GM18867 (cell line): ENCODE data around the gene NEK10.
"Not testable (repeated sequence)": the region's sequence is repeated elsewhere in the genome, so short reads cannot be mapped to it uniquely, and the experiment has no call there.

Experiments
- ATAC-seq: cut with Tn5 transposase; IDR thresholded peaks from one replicate; pipeline ENCODE4 v1.9.1; 2021; ENCODE audit warnings: mild to moderate bottlenecking, moderate library complexity; ENCODE audit not compliant: unreplicated experiment

Gene NEK10

DNA sequence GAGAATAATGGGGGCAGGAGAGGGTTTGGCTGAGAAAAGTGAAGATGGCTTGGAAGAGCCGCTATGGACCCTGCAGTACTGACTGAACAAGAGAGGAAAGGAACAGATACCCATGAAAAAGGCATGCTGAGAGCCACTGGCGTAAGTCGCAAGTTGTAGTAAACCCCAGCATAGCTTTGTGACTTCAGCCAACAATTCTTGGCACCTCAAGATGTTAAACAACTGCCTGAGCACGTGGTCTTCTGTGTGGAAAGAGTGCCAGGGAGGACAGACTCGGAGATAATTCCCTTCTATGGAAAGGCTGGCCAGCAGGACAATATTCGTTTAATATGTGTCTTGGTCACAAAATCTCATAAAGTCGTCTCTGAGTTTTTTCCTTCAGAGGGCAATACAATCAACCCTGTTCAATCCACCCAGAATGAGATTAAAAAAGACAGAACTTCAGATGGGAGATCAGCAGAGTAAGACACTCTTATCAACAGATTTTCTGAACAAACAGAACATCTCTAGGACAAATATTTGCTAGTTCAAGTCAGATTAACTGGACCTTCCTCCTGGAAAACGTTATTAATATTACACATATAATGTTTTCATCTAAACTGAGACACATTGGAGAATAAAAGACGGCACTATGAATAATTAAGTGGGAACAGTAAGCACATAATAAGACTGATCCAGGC lies 49.2 kb downstream of the NEK10 start:
- ATAC-seq, result no peak

DNA sequence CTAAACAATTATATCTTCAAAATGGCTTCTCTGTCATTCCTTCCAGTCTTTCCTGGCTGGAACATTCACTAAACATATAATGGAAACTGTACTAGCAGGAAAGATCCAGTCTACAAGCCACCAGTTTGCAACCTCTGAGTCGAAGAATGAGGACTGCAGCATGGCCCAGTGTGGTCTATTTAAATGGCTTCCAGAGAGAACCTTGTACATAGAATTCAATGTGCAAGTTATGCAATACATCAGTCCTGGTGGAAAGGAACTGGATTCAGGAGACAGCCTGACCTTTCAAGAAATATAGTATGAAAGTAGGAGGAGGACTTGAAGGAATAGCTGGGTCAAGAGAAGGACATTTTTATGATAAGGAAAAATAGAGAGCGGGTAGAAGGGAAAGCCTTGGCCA lies 49.9 kb downstream of the NEK10 start:
- no peak for ATAC-seq

DNA sequence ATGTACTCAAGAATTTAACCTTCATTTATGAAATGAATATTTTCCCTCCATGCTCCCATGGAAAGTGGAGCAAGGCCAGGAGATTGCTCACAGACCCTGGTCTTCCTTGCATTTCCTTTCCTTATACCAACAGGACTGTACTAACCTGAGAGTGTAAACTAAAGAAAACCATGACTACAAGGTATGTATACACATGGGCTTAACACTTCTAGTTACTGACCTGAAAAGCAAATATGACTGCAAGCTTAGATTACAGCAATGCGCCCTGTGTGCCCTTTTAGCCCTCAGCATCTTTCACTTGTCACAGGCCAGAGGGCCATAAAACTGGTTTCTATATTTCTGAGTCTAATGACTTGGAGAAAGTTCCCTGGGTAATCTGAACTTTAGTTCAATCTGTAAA lies 52.1 kb downstream of the NEK10 start:
- no peak for ATAC-seq

DNA sequence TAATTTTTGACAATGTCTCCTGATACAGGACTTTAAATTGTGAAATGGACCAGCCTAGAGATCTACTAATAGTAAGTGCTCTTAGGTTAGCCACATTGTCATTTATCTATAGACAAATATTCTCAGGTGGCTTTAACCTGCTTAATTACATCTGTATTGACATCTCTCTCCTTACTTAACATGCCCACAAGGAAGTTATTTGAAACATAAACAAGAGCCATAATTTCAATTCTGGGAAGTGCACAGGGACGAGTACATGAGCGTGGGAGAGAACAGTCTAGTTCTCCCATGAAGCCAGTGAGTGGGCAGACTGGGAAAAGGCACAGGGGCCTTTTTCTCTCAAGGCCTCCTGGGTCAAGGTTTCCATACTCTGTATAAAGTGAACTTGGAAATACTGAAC lies 54.2 kb downstream of the NEK10 start:
- no peak for ATAC-seq

DNA sequence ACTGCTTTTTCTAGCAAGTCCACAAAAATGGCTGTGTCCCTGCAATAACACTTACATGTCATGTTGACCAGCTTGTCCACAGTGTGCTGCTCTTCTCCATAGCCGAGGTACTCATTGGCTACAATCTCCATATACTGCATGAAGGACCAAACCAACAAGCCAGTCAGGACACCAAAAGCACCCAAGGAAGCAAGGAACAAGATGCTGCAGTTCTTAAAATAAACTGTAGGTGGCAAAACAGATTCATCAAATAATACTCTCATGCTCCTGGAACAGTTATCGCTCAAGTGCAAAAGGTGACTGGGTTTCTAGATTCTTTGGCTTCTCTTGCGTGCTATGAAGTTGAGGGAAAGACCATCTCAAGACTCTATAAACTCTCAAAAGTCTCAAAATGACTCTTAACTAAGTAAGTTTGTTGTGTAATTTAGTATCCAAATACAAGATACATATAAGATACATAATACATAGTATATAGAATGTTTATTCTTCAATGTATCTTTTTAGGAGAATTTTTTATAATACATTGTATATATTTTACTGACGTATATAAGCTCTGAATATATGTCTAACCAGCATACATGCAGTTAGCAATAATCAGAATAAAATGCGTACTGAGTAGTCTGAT lies 57.0 kb downstream of the NEK10 start:
- peak; percentile 92 for ATAC-seq

DNA sequence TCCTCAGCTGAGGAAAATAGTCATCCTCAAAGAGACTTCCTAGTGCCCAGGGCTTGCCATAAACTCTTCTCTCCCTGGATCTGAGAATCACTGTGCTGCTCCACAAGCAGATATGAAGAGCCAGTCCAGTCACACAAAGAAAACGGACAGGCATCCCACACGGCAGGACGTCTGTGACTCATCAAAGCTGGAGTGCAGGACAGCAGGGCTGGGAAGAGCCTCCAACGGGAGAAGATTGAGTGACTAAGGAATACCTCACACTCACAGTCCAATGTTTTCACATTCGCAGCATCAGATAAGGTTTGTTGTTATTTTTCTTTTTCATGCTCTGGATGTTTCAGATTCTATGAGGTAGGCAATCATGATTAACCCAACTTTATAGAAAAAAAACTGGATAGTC lies 57.8 kb downstream of the NEK10 start:
- ATAC-seq, result no peak

DNA sequence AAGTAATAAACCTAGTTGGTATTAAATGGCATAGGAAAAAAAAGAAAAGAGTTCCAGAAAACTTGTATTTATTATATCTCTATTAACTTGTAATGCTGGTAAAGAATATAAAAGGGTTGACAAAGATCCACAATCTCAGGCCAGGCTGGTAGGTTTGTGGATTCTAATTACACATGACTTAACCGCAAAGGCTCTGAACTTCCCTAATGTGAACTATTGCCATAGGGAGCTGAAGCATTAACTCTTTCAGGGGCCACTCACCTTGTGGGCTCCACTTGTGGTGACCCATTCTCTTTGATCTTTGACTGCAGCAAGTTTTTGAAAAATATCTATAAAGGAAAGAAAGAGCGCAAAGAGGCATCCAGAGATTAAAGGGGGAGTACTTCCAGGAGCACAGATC lies 58.5 kb downstream of the NEK10 start:
- ATAC-seq, result no peak

DNA sequence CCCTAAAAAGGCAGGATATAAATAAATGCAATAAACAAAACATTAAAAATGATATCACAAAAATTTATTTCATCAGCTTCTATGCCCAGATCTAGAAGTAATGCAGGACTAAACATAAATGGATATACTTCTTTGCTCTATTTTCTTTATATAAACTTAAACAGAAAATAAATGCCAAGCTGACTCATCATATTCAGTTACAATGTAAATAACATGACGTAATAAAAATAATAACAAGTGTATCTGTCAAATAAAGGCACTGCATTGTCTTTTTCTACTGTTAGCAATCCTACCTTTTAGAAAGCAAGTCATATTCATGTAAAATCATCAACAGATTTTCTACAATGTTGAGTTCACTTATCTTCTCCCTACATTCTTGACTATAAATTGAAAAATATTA lies 61.6 kb downstream of the NEK10 start:
- ATAC-seq, result no peak

DNA sequence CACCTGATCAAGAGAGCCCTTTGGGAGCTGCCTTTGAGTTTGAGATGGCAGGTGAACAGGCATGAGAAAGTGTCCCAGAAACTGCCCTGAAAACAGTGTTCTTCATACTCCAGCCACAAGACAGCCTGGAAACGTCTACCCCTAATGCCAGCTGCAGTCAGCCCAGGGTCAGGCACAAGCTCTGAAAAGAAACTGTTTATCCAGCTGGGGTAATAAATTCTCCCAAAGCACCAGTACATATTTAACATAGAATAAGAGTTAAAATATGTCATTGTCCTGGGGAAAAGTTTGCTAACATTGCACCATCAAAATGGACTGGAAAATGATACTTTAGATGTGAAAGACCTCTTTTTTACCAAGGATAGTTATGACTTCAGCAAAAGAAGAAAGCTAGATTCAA lies 66.3 kb downstream of the NEK10 start:
- no peak for ATAC-seq

DNA sequence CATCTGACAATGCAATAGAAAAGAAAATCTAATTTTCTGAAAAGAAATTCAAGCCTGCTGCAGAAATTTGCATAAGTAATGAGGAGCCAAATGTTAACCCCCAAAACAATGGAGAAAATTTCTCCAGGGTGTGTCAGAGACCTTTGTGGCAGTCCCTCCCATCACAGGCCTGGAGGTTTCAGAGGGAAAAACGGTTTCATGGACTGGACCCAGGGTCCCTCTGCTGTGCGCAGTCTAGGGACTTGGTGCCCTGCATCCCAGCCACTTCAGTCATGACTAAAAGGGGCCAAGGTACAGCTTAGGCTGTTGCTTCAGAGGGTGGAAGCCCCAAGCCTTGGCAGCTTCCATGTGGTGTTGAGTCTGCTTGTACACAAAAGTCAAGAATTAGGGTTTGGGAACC lies 70.2 kb downstream of the NEK10 start:
- not testable (repeated sequence) for ATAC-seq

DNA sequence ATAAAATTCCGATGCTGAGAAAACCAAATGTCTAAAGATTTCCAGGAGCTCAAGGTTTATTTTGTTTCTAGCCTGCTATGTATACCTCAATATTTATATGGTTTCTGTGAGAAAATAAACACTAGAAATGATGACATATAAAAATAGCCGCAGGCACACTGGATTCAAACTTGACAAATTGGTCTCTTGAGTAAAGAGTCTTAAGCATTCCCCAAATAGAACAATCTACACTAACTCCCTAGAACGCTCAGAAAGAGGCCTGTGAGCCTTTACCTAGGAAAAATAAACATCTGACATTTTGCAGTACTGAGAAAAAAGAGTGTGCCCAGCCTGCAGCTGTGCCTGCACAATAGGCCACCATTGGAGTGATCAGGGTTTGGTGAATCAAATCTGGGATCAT lies 75.2 kb downstream of the NEK10 start:
- no peak for ATAC-seq

DNA sequence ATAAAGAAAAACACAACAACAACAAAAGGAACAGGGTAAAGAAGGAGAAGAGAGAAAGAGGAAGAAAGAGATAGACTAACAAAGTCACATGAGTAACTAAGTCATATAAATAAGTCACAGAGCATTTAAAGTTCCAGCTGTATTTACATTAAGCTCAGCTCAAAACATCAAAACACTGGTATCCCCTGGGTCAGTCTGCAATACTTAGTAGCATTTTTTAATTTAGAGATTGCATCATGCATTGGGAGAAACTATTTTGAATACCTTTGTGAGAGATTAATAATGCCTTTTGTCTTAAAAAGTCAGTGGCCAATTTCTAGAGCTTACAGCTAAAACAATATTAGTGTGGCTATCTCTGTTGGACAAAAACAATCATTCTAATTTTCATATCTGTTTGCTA lies 78.4 kb downstream of the NEK10 start:
- ATAC-seq, result no peak

DNA sequence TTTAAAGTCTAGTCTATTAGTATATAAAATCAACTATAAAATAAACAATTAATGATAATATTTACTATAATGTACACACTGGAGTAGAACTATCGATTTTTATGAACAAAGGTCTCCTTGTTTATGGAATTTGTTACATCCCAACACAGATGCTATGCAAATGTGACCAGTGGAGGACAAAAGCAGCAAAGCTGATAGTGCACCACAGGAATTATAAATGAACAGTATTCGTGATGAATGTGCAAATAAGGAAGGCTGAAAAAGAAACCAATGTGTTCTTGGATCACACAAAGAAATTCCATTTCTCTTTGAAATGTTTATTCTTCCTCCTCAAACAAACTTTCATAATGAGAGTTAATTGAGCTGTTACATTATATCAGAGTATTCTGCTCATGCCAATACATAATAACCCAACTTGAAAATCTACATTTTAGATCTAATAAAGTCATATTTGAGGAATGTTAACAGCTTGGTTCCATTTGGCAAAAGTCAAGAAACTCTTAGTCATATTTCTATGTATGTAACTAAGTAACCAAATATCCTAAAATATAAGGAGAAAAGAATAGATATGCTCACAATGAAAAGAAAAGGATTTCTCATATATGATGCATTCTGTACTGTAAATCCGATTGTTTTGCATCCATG lies 79.3 kb downstream of the NEK10 start:
- ATAC-seq, result no peak

DNA sequence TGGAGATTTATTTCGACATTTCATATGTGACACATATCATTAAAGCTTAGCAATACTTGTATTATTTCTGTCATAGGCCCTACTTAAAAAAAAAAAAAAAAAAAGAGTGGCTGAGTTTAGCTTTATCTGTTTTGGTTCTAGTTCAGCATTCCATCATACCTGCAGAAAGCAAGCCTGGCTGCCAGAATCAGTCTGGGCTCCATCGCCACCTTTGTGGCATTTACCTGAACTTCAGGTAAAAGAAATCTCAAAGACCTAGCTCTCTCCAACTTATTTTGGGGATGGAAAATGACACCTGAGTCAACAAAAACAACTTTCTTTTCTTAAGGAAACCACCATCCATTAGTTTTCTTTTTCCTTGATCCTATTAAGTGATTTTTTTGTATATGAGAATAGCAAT lies 82.1 kb downstream of the NEK10 start:
- ATAC-seq, result no peak

DNA sequence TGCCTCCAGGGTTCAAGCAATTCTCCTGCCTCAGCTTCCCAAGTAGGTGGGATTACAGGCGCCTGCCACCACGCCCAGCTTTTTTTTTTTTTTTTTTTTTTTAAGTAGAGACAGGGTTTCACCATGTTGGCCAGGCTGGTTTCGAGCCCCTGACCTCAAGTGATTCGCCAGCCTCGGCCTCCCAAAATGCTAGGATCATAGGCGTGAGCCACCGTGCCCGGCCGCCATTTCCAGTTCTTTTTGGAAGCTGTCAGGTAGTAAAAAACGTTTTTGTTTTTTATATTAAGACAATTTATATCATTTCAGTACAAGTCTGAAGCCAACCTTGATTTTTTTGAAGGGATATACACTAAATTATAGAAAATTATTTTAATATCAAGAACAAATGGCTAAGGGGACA lies 82.7 kb downstream of the NEK10 start:
- not testable (repeated sequence) for ATAC-seq

DNA sequence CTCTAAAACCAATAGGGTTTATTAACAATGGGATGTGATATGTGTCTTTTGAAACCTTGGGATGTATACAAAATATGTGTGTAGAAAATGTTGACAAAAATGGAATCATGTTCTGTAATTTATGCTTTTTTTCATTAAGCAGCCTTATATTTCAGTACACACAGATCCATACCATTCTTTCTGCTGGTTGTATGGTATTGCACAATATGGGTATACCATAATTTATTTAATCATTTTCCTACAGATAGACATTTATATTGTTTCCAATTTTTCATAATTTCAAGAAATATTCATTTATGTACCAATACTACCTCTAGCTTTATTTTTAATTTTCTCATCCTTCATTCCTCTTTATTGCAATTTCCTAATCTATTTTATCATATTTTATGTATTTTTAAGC lies 83.5 kb downstream of the NEK10 start:
- ATAC-seq, result no peak

DNA sequence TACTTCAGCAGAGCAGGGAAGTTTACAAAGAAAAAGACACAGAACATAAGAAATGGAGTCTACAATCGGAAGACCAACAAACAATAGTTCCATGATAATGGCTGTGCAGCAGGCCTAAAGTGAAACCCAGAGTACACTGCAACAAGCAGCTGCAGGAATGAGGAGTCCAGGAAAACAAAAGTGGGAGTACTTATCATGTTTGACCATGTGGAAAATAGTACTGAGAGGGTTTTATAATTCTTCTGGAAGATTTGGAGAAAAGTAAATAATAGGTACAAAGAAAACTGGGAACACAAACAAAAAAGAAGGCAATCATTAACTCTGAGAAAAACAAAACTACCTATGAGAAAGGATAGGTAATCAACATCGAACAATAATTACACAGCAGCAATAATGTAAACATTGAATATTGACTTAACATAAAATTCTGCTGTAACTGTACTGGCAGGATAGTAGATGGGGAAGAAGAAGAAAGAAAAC lies 87.5 kb downstream of the NEK10 start:
- ATAC-seq, result no peak

DNA sequence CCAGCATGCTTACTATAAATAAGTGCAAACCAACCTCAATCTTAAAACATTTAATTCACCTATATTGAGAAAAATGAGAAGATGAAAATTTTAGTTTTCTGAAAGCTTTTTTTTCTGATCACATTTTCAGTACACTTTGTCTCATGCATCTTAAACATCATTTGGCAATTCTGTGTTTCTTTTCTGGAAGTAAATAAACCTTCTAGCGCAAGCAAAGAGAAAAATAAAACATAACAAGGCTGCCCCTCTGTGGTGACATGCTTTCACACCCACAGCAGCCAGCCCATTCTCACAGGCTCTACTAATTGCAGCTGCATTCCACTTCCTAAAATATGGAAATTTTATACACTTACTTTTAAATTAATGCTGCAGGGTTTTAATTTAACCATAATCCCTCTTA lies 90.1 kb downstream of the NEK10 start:
- no peak for ATAC-seq

DNA sequence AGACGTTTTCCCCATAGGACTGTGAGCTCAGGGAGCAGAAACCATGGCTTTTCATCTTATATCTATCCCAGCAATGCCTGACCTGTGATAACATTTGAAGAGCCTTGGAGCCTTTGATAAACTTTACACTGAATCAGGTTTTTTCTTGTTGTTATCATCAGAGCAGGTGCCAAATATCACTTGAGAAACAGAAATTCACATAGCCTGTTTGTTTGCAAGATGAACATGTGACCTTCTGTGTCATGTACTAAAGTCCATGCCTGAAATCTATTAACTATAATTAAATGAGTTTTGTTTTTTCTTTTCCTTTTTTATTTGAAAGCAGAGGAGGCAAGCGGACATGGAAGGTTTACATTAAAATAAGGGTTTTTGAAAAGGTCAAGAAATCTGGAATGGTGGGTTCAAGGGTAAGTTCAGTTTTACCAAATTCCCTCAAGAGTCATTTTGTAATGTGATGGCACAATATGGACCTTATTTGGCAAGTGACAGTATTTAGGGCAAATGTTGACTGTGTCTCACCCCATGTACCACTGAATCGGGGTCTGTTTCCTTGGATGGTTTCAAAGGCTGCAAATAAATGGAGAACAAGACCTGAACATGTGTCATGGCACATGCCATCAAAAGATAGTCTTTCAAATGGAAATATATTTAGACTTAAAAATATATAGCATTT lies 90.7 kb downstream of the NEK10 start:
- ATAC-seq, result no peak

DNA sequence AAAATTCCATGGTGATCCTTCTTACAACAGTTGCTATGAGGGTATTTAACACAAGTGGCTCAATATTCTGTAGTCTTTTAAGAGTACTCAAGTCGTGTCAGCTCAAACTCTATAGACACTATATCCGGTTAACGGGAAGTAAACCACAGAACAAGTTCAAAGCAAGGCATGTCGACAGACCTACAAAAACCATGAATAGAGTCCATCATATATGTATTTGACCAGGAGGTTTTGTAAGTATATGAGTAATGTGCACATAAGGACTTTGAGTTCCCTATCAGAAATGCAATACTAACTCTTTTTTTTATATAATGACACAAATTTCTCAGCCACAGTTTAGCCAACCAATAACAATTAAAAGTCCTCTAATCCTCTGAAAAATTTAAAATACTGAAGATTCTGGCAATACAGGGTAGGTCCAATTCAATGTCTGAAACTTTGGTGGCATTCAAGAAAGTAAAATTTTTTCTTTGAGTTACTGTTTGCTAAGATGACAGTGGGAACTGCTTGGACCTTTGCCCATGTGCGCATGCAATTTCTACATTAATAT lies 93.7 kb downstream of the NEK10 start:
- ATAC-seq, result no peak

DNA sequence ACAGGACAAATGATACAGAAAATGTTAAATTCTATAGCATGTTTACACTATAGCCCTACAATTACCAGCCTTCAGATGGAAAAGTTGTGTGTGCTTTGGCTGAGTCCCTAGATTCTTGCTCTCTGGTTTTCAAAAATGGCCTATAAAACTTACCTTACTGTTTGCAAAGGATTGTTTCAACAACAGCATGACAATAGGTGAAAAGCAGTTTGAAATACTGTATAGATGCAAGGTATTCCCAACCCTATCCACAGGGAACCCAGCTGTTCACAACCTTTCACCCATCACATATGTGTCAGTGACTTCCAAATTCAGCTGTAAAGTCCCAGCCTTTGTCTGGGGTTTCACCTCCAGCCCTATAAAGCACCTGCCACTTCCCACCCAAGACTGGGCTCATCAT lies 97.3 kb downstream of the NEK10 start:
- no peak for ATAC-seq

DNA sequence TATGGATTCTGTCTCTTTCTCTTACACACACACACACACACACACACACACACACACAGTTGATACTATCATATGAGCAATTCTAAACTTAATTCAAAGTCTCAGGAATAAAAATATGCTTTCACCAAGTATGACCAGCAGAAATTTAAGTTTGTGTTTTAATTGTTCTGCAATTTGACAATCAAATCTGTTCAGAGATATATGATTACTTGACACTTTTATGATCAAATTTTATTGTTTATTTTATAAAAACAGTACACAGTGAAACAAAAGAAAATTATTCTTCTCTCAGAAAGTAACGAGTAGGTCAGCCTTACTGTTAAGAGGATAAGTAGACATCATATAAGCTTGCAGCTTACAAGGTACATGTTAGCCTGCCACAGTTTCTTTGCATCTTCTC lies 114.3 kb downstream of the NEK10 start:
- no peak for ATAC-seq
